ENCODE results near the gene CT47C1. TPM values are rescaled to one million over a fixed set of nuclear protein-coding genes. Genes with fewer than 3 reads are reported as not detected.

CT47C1 gene
- total RNA-seq: not detected in 2 replicates

DNA sequence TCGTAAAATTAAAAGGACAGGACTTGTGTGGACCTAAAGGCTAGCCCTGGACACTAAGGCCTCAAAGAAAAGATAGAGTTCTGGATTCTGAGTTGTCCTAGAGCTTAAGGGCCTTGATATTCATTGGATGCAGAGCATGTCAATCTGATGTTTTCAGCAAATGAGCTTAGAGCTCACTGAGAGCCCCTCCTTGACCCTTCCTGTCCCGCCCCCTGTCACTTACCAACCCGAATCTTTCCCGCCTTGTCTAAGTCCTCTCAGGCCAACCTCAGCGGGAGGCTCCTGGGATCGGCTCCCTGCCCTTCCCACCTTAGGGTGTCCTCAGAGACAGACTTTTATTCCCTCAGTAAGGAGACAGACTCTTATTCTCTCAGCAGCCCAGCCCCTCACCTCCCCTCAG is at the start of gene CT47C1:
Gene CT47C1 (plus strand): TSS at position 250 of the 400 bp plus-strand sequence. CDS start 233 bp downstream, outside the sequence.

Other genes with a start within 250 kb of the CT47C1 start
- gene ZCCHC12, start 249.2 kb upstream of the CT47C1 start, total RNA-seq: 0.13 TPM in 1 of 2 replicates, not detected in the other
- 16.7 and 18.8 TPM in 2 replicates for gene LONRF3, start 98.4 kb upstream of the CT47C1 start, total RNA-seq
- not detected in 2 replicates for gene KIAA1210, start 54.8 kb downstream of the CT47C1 start, total RNA-seq
- gene PGRMC1, start 163.3 kb downstream of the CT47C1 start, total RNA-seq: 101 and 149 TPM in 2 replicates

Data from thoracic aorta endothelial cell (primary cell).